ENCODE measurements around the gene LGALS9.
"Not testable (repeated sequence)": the region's sequence is repeated elsewhere in the genome, so short reads cannot be mapped to it uniquely, and the experiment has no call there.

DNA sequence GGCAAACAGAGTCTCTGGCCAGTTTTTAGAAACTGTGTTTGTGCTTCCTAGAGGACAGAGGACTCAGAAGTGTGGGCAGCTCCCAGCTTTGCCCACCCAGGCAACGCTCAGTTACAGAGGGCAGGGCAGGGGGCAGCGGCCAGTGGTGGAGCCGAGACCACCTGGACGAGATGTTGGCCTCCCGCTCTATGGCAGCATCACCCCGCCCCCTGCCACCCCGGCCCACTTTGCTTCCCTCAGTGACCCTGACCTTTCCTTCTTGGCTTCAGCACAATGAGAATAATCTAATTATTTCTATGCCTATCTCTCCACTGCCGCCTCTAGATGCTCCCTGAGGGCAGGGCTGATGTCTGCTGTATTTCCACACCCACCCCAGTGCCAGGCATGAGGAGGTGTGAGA, 25.6 kb downstream of the LGALS9 start:
- TF ChIP-seq, protein P1, sequence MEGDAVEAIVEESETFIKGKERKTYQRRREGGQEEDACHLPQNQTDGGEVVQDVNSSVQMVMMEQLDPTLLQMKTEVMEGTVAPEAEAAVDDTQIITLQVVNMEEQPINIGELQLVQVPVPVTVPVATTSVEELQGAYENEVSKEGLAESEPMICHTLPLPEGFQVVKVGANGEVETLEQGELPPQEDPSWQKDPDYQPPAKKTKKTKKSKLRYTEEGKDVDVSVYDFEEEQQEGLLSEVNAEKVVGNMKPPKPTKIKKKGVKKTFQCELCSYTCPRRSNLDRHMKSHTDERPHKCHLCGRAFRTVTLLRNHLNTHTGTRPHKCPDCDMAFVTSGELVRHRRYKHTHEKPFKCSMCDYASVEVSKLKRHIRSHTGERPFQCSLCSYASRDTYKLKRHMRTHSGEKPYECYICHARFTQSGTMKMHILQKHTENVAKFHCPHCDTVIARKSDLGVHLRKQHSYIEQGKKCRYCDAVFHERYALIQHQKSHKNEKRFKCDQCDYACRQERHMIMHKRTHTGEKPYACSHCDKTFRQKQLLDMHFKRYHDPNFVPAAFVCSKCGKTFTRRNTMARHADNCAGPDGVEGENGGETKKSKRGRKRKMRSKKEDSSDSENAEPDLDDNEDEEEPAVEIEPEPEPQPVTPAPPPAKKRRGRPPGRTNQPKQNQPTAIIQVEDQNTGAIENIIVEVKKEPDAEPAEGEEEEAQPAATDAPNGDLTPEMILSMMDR (IDR thresholded peaks at IDR 0.05) = not testable (repeated sequence)
- not testable (repeated sequence) for TF ChIP-seq TP53 (CRISPR knock-in tag; IDR thresholded peaks at IDR 0.05); HDAC2 (IDR thresholded peaks at IDR 0.05); HOXA7 (CRISPR knock-in tag; IDR thresholded peaks at IDR 0.05); RAD21 (conservative IDR thresholded peaks at IDR 0.05 in 1 of 2, IDR thresholded peaks at IDR 0.05 in 1 of 2); ZSCAN20 (CRISPR knock-in tag; IDR thresholded peaks at IDR 0.05); MAZ (IDR thresholded peaks at IDR 0.05; ENCODE audit: borderline replicate concordance, low read depth, low read length); POLR2A (IDR thresholded peaks at IDR 0.05; ENCODE audit: low read length)
